GM23338 (cell line): ENCODE results near the gene SUMF1. TPM values are rescaled to one million over a fixed set of nuclear protein-coding genes. Genes with fewer than 3 reads are reported as not detected.

Source experiments
- ATAC-seq: fragments of 200-7000 bp; cut with Tn5 transposase; 3 replicates; pipeline ENCODE4 v1.9.1; 2020
- DNase-seq: peaks from one replicate; pipeline ENCODE4 v3.0.0-alpha.2; 2015; ENCODE audit warnings: low spot score
- H2AFZ ChIP-seq: fragments of 200-600 bp; sonication (generic); 2 replicates; pipeline ENCODE4 v1.8.0; 2016; ENCODE audit warnings: antibody characterized with exemption, mild to moderate bottlenecking, moderate library complexity
- H3F3A ChIP-seq: fragments of 200-600 bp; sonication (generic); replicated peaks from 2 replicates; pipeline ENCODE4 v1.8.0; 2017; ENCODE audit warnings: antibody characterized with exemption, mixed run types, low read depth
- H3K27ac ChIP-seq: fragments of 200-600 bp; sonication (generic); 2 replicates; pipeline ENCODE4 v1.6.1; 2016; ENCODE audit warnings: low read depth
- H3K27me3 ChIP-seq: fragments of 200-600 bp; sonication (generic); 2 replicates; pipeline ENCODE4 v1.8.0; 2016; ENCODE audit warnings: mild to moderate bottlenecking, mixed run types, moderate library complexity; ENCODE audit not compliant: insufficient read depth
- H3K36me3 ChIP-seq: fragments of 200-600 bp; sonication (generic); 2 replicates; pipeline ENCODE4 v1.8.0; 2016; ENCODE audit warnings: mild to moderate bottlenecking; ENCODE audit not compliant: insufficient read depth
- H3K4me1 ChIP-seq: fragments of 200-600 bp; sonication (generic); 2 replicates; pipeline ENCODE4 v1.8.0; 2016; ENCODE audit warnings: mild to moderate bottlenecking, moderate library complexity; ENCODE audit not compliant: insufficient read depth
- H3K4me2 ChIP-seq: fragments of 200-600 bp; sonication (generic); 2 replicates; pipeline ENCODE4 v1.7.1; 2017; ENCODE audit warnings: mixed run types
- H3K4me3 ChIP-seq: fragments of 200-600 bp; sonication (generic); 2 replicates; pipeline ENCODE4 v1.6.1; 2016; ENCODE audit warnings: mixed run types
- H3K79me2 ChIP-seq: fragments of 200-600 bp; sonication (generic); replicated peaks from 2 replicates; pipeline ENCODE4 v1.8.0; 2017; ENCODE audit warnings: mild to moderate bottlenecking; ENCODE audit not compliant: insufficient read depth
- H3K9me2 ChIP-seq: fragments of 200-600 bp; sonication (generic); 2 replicates; pipeline ENCODE4 v1.8.0; 2017; ENCODE audit not compliant: insufficient read depth
- H4K20me1 ChIP-seq: fragments of 200-600 bp; sonication (generic); replicated peaks from 2 replicates; pipeline ENCODE4 v1.8.0; 2017; ENCODE audit warnings: mild to moderate bottlenecking; ENCODE audit not compliant: insufficient read depth
- H3K27ac Mint-ChIP-seq: 2 replicates; pipeline ENCODE4 v1.8.0; 2020; ENCODE audit warnings: inconsistent platforms, mild to moderate bottlenecking, moderate library complexity, mixed read lengths
- H3K27me3 Mint-ChIP-seq: 3 replicates; pipeline ENCODE4 v1.8.0; 2022; ENCODE audit warnings: low read depth, mild to moderate bottlenecking, moderate library complexity, mixed read lengths, inconsistent platforms; ENCODE audit not compliant: insufficient read depth, poor library complexity
- H3K36me3 Mint-ChIP-seq: 3 replicates; pipeline ENCODE4 v1.8.0; 2021; ENCODE audit warnings: low read depth, mild to moderate bottlenecking, inconsistent platforms, moderate library complexity, mixed read lengths
- H3K4me1 Mint-ChIP-seq: 3 replicates; pipeline ENCODE4 v1.8.0; 2020; ENCODE audit warnings: mild to moderate bottlenecking, inconsistent platforms, mixed read lengths
- H3K4me3 Mint-ChIP-seq: 3 replicates; pipeline ENCODE4 v1.8.0; 2021; ENCODE audit warnings: moderate library complexity, mild to moderate bottlenecking, inconsistent platforms, mixed read lengths
- H3K9me3 Mint-ChIP-seq: 3 replicates; pipeline ENCODE4 v1.8.0; 2020; ENCODE audit warnings: moderate library complexity, mild to moderate bottlenecking, inconsistent platforms, mixed read lengths
- CREB1 ChIP-seq: fragments of 250-450 bp; sonication (Bioruptor Pico); IDR thresholded peaks from 2 replicates; pipeline ENCODE4 v1.5.0; 2020; ENCODE audit warnings: low read depth, mild to moderate bottlenecking, moderate library complexity
- ETS1 ChIP-seq: IDR thresholded peaks from 2 replicates; pipeline ENCODE4 v1.6.1; 2016; ENCODE audit warnings: antibody characterized with exemption
- EZH2 ChIP-seq: fragments of 200-600 bp; sonication (generic); IDR thresholded peaks from one replicate; pipeline ENCODE4 v1.8.0; 2017; ENCODE audit warnings: antibody characterized with exemption, mild to moderate bottlenecking, low read depth; ENCODE audit not compliant: unreplicated experiment
- EZH2phosphoT487 ChIP-seq: fragments of 200-600 bp; sonication (generic); IDR thresholded peaks from one replicate; pipeline ENCODE4 v1.8.1; 2018; ENCODE audit warnings: antibody characterized with exemption; ENCODE audit not compliant: unreplicated experiment
- JUNB ChIP-seq: IDR thresholded peaks from one replicate; pipeline ENCODE4 v1.6.1; 2016; ENCODE audit warnings: antibody characterized with exemption; ENCODE audit not compliant: unreplicated experiment
- NANOG ChIP-seq: IDR thresholded peaks from 2 replicates; pipeline ENCODE4 v1.6.1; 2016; ENCODE audit warnings: antibody characterized with exemption, borderline replicate concordance
- POLR2AphosphoS5 ChIP-seq: IDR thresholded peaks from 2 replicates; pipeline ENCODE4 v1.6.1; 2016; ENCODE audit warnings: antibody characterized with exemption, low read depth
- STAT1 ChIP-seq: IDR thresholded peaks from one replicate; pipeline ENCODE4 v1.6.1; 2016; ENCODE audit warnings: antibody characterized with exemption; ENCODE audit not compliant: unreplicated experiment
- ZNF114 ChIP-seq: fragments of 250-450 bp; sonication (Bioruptor Pico); IDR thresholded peaks from 2 replicates; pipeline ENCODE4 v1.5.0; 2020; ENCODE audit warnings: mild to moderate bottlenecking, moderate library complexity
- ZNF331 ChIP-seq: fragments of 250-450 bp; sonication (Bioruptor Pico); IDR thresholded peaks from 2 replicates; pipeline ENCODE4 v1.5.0; 2020; ENCODE audit warnings: low read depth, mild to moderate bottlenecking, moderate library complexity
- polyA plus RNA-seq: library from polyadenylated mRNA; unstranded; fragments of >200 nt; fragmentation: Nextera tagmentation; extraction: Ambion mirVana; gene quantifications from 2 replicates; pipeline ENCODE4 v1.2.1, GENCODE V29; 2016
- total RNA-seq: library from RNA; depleted of rRNA; stranded (reverse); fragments of >200 nt; shearing (Covaris generic); gene quantifications from 2 replicates; pipeline ENCODE4 v1.2.3, GENCODE V29; 2014
- TF ChIP-seq, protein P1 (sequence below): fragments of 250-450 bp; sonication (Bioruptor Pico); IDR thresholded peaks from 2 replicates; pipeline ENCODE4 v1.5.0; 2020; ENCODE audit warnings: mild to moderate bottlenecking, moderate library complexity
- TF ChIP-seq, protein P2 (sequence below): IDR thresholded peaks from one replicate; pipeline ENCODE4 v1.6.1; 2018; ENCODE audit warnings: antibody characterized with exemption; ENCODE audit not compliant: unreplicated experiment
- TF ChIP-seq, protein P3 (sequence below), 2 experiments: fragments of 200-600 bp in 1 of 2; sonication (generic) in 1 of 2; conservative IDR thresholded peaks; 2 replicates each; pipeline versions ENCODE4 v1.5.1 to v1.6.1; 2016 to 2017; ENCODE audit warnings: antibody characterized with exemption in 2 of 2, low read depth in 2 of 2, mild to moderate bottlenecking in 2 of 2, moderate library complexity in 1 of 2

Gene SUMF1
- total and polyA plus RNA-seq, 2 experiments from 2014 or later, result 6.9 to 20.3 TPM

DNA sequence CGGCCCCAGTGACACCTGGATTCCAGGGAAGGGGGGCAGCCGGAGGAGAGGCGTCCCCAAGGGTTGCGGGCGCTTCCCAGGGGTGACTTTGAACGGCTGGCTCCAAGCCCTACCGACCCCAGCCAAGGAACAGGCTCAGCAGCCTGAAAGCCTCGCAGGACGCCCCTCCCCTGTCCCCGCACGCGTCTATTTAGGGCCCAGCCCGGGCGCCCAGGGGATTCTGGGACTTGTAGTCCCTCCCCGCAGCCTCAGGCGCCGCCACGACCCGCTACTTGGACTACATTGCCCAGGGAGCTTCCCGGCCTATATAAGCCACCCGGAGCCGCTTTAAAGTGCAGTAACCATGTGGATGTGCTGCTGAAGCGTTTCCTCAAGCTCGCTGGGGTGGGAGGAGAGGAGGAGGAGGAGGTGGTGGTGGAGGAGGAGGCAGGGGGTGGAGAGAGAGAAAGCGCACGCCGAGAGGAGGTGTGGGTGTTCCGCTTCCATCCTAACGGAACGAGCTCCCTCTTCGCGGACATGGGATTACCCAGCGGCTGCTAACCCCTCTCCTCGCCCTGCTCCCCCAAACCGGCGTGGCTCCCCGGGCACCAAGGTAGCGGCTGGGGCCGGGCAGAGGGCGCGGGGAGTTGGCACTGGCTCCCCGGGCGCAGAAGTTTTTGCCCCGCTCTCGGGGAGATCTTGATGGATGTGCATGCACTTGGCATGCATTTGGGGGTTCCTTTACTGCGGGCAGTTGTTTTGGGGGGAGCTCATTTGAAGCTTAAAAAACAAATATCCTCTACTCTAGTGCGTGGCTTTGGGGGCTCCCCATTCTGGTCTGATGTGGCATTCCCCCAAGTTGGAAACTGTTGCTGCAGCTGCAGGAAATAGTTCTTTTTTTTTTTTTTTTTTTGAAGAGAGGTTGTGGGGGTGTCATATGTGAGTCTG is 26.2 kb upstream of the SUMF1 start, which contains the start of gene ITPR1:
TSS of gene ITPR1 (plus strand) at position 335 of the 927 bp plus-strand sequence. CDS start 23,144 bp downstream, outside the sequence.
- Mint-ChIP-seq H3K4me3 (peak within 1 kb of the TSS; percentile 89), H3K27me3 (peaks cover 19% of the 10 kb centered on the region), H3K9me3 (no peaks in the 10 kb centered on the region), H3K36me3 (no peaks in the 10 kb centered on the region), H3K4me1 (peaks cover 16% of the 10 kb centered on the region), H3K27ac (peak within 1 kb of the TSS; percentile 94)
- no peak for TF ChIP-seq ZNF114
- TF ChIP-seq, protein P1, sequence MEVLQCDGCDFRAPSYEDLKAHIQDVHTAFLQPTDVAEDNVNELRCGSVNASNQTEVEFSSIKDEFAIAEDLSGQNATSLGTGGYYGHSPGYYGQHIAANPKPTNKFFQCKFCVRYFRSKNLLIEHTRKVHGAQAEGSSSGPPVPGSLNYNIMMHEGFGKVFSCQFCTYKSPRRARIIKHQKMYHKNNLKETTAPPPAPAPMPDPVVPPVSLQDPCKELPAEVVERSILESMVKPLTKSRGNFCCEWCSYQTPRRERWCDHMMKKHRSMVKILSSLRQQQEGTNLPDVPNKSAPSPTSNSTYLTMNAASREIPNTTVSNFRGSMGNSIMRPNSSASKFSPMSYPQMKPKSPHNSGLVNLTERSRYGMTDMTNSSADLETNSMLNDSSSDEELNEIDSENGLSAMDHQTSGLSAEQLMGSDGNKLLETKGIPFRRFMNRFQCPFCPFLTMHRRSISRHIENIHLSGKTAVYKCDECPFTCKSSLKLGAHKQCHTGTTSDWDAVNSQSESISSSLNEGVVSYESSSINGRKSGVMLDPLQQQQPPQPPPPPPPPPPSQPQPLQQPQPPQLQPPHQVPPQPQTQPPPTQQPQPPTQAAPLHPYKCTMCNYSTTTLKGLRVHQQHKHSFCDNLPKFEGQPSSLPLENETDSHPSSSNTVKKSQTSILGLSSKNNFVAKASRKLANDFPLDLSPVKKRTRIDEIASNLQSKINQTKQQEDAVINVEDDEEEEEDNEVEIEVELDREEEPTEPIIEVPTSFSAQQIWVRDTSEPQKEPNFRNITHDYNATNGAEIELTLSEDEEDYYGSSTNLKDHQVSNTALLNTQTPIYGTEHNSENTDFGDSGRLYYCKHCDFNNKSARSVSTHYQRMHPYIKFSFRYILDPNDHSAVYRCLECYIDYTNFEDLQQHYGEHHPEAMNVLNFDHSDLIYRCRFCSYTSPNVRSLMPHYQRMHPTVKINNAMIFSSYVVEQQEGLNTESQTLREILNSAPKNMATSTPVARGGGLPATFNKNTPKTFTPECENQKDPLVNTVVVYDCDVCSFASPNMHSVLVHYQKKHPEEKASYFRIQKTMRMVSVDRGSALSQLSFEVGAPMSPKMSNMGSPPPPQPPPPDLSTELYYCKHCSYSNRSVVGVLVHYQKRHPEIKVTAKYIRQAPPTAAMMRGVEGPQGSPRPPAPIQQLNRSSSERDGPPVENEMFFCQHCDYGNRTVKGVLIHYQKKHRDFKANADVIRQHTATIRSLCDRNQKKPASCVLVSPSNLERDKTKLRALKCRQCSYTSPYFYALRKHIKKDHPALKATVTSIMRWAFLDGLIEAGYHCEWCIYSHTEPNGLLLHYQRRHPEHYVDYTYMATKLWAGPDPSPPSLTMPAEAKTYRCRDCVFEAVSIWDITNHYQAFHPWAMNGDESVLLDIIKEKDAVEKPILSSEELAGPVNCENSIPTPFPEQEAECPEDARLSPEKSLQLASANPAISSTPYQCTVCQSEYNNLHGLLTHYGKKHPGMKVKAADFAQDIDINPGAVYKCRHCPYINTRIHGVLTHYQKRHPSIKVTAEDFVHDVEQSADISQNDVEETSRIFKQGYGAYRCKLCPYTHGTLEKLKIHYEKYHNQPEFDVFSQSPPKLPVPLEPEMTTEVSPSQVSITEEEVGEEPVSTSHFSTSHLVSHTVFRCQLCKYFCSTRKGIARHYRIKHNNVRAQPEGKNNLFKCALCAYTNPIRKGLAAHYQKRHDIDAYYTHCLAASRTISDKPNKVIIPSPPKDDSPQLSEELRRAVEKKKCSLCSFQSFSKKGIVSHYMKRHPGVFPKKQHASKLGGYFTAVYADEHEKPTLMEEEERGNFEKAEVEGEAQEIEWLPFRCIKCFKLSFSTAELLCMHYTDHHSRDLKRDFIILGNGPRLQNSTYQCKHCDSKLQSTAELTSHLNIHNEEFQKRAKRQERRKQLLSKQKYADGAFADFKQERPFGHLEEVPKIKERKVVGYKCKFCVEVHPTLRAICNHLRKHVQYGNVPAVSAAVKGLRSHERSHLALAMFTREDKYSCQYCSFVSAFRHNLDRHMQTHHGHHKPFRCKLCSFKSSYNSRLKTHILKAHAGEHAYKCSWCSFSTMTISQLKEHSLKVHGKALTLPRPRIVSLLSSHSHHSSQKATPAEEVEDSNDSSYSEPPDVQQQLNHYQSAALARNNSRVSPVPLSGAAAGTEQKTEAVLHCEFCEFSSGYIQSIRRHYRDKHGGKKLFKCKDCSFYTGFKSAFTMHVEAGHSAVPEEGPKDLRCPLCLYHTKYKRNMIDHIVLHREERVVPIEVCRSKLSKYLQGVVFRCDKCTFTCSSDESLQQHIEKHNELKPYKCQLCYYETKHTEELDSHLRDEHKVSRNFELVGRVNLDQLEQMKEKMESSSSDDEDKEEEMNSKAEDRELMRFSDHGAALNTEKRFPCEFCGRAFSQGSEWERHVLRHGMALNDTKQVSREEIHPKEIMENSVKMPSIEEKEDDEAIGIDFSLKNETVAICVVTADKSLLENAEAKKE (CRISPR knock-in tag), result peak; percentile 56; the same call in 1 of the 2 replicates
- 0 out of 2 replicates have a peak, but pooled peaks have one; percentile 40 for TF ChIP-seq ZNF331 (CRISPR knock-in tag)
- peak; percentile 100 for TF ChIP-seq POLR2AphosphoS5
- TF ChIP-seq, protein P2, sequence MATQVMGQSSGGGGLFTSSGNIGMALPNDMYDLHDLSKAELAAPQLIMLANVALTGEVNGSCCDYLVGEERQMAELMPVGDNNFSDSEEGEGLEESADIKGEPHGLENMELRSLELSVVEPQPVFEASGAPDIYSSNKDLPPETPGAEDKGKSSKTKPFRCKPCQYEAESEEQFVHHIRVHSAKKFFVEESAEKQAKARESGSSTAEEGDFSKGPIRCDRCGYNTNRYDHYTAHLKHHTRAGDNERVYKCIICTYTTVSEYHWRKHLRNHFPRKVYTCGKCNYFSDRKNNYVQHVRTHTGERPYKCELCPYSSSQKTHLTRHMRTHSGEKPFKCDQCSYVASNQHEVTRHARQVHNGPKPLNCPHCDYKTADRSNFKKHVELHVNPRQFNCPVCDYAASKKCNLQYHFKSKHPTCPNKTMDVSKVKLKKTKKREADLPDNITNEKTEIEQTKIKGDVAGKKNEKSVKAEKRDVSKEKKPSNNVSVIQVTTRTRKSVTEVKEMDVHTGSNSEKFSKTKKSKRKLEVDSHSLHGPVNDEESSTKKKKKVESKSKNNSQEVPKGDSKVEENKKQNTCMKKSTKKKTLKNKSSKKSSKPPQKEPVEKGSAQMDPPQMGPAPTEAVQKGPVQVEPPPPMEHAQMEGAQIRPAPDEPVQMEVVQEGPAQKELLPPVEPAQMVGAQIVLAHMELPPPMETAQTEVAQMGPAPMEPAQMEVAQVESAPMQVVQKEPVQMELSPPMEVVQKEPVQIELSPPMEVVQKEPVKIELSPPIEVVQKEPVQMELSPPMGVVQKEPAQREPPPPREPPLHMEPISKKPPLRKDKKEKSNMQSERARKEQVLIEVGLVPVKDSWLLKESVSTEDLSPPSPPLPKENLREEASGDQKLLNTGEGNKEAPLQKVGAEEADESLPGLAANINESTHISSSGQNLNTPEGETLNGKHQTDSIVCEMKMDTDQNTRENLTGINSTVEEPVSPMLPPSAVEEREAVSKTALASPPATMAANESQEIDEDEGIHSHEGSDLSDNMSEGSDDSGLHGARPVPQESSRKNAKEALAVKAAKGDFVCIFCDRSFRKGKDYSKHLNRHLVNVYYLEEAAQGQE, result peak; percentile 10
- peak; percentile 68 for TF ChIP-seq CREB1 (CRISPR knock-in tag)
- TF ChIP-seq EZH2phosphoT487, result no peak
- no peak for TF ChIP-seq JUNB
- TF ChIP-seq STAT1, result no peak
- TF ChIP-seq ETS1, result peak; percentile 94
- TF ChIP-seq, protein P3, sequence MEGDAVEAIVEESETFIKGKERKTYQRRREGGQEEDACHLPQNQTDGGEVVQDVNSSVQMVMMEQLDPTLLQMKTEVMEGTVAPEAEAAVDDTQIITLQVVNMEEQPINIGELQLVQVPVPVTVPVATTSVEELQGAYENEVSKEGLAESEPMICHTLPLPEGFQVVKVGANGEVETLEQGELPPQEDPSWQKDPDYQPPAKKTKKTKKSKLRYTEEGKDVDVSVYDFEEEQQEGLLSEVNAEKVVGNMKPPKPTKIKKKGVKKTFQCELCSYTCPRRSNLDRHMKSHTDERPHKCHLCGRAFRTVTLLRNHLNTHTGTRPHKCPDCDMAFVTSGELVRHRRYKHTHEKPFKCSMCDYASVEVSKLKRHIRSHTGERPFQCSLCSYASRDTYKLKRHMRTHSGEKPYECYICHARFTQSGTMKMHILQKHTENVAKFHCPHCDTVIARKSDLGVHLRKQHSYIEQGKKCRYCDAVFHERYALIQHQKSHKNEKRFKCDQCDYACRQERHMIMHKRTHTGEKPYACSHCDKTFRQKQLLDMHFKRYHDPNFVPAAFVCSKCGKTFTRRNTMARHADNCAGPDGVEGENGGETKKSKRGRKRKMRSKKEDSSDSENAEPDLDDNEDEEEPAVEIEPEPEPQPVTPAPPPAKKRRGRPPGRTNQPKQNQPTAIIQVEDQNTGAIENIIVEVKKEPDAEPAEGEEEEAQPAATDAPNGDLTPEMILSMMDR (conservative IDR thresholded peaks at IDR 0.05; ENCODE audit: low read depth in 2 of 2), result no peak
- TF ChIP-seq EZH2, result no peak
- TF ChIP-seq NANOG, result no peak
- Histone ChIP-seq H3K79me2 (no peaks in the 10 kb centered on the region), H3K27ac (peak within 1 kb of the TSS; percentile 97), H3K4me2 (peak within 1 kb of the TSS; percentile 95), H3K36me3 (no peaks in the 10 kb centered on the region), H2AFZ (peak within 1 kb of the TSS; percentile 98), H3K4me1 (peaks cover 5% of the 10 kb centered on the region; the same call in 1 of the 2 replicates), H4K20me1 (no peaks in the 10 kb centered on the region), H3K27me3 (peaks cover 31% of the 10 kb centered on the region), H3K4me3 (peak within 1 kb of the TSS; percentile 86), H3K9me2 (no peaks in the 10 kb centered on the region), H3F3A (0 out of 2 replicates have a peak, but pooled peaks cover 4% of the 10 kb centered on the region)
- DNase-seq (peak; percentile 99), ATAC-seq (peak; percentile 91)
